GM18508 (cell line): ENCODE data around the gene KIRREL3.

Source experiments
- ATAC-seq: cut with Tn5 transposase; IDR thresholded peaks from one replicate; pipeline ENCODE4 v1.9.1; 2021; ENCODE audit warnings: moderate number of reproducible peaks; ENCODE audit not compliant: insufficient read depth, unreplicated experiment

KIRREL3 gene

DNA sequence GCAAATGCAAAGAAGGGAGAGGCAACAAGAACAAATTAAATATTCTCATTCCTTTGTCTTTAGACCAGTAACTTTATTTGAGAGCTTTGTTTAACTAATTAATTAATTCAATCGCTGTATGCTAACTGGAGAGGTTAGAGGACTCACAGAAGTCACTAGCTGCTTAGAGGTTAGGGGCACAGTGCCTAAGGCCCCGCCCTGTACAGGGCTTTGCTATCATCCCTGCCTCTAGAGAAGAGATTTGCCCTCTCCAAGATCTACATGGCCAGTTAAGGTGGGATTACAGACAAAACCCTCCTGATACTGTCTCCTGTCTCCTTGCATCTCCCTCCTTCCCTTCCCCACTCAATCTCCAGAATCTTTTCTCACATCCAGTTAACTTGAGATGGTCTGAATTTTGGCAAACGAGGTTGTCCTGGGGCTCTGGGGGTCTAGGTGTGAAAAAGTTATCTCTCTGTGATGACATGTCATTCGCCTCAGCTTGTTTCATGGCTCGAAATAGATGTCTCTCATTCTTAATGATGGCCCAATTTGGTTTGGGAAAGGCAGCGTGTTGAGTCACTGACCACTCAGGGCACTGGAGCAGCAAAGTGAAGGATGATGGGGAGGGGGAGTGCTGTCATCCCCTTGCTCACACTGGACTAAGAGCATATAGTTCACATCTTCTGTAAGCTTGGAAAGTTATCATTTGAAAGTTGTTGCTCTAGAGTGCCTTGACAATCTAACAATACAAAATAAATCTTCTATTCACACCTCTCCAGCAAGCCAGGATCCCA is 190.9 kb downstream of the KIRREL3 start:
- ATAC-seq, result no peak

DNA sequence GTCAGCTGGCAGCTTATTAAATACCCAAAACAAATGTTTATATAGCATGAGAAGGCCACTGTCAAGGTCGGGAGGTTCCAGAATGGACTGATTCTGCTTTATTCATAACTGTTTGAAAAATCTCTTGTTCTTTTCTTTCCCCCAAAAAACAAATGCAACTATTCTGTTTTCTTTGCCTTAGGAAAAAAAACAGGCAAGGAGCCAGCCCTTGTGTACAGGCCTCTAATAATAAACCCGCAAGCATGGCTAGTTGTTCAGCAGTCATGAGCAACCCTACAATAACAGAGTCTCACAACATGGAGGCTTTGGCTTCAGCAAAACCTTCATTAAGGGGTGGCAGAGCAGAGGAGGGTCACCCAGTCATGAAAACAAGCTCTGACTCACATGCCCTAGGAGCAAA is 191.7 kb downstream of the KIRREL3 start:
- no peak for ATAC-seq

DNA sequence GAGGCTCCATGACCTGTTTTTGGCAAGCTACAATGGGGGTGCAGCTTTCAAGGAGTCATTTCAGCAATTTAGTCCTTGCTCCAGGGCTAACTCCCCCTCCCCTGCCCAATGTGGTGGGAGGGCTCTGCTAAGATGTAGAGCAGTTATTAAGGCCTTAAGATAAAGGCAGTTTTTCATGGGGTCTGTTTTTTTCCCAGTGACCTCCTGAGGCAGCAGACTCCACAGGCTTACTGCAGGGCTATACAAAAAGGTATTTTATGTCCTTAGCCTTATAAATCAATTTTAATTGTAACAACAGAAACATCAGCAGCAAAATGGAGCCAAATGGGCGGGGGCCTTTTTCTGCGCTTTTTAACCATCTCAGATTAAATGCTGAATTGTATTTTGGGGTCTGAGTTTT is 192.3 kb downstream of the KIRREL3 start:
- ATAC-seq, result no peak

DNA sequence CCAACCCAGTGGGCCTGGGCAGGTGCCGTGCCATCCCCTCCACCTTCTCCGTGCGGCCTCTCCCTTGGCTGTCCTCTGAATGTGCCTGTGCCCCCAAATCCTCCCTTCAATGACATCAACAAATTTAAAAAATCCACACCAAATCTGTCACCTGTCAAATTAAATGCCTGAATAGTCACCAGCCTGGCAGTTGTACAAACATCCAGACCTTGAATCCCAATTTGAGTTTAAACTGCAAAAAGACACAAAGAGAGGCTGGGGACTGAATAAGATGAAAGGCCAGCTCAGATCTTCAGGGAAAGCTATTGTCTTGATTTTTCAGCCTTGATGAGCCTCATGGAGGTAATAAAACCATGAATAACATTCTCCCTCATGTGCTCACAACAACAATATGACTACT is 194.7 kb downstream of the KIRREL3 start:
- ATAC-seq, result no peak

DNA sequence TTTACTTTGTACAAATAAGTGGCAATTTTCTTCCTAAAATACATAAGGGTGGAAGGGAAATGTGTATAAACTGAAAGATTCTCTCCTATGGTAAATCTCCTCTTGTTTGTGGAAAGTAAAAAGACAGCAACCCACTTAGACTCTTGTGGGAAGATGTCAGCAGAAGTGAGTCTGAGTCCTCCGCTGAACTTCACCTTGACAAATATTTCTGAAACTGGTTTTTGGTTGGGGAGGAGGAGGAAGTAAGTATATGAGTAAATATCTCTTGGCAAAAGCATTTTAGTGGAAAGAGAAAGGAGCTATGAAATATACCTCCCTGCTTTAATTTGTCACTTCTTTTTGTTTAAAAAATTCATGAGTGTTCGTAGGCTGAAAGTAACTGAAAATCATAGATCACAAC is 196.2 kb downstream of the KIRREL3 start:
- ATAC-seq, result no peak

DNA sequence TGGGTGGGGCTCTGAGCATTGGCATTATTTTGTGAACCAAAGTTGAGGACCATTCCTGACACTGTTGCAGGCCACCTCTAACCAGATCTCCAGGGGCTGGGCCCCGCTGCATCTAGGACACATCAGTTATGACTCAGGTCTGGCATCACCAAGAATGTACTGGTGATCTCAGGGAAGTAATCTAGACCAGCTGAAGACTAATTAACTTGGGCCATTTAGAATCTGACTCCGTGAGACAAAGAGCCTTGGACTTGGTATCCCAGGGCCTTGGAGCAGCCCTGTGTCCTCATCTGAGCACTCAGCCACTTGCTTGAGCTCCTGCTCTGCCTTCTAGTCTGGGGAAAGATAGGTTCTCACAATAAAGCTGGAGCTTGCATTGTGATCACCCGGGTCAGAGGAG is 200.6 kb downstream of the KIRREL3 start:
- no peak for ATAC-seq

DNA sequence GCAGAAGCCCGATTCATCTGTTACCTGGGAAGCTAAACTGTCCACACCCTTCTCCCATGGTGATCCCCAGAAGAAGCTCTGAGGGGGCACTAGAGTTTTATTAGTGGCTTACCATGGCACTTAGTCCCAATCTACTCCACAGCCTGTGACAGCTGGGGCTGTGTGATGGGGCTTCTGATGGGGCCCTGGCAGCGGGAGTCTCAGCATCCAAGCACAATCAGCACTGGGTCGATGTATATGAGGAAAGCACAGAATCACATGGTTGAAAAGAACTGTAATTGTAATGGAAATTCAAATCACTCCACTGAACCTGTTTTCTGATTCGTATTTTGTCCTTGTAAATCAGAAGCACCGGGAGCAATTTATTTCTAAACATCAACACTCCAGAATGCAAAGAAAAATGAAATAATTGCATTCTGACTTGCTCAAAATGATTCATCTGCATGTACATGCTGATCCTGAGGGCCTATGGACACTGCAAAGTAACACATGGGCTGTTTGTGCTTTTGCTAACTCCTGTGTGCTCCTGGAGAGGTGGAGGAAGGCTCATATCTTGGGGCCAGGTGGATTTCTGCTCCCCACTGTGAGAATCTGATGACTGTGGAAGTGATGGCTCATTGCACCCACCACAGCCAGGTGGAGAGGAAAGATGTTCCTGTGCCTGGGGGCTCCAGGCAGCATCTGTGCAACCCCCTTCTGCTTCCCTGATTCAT is 203.0 kb downstream of the KIRREL3 start:
- ATAC-seq, result no peak

DNA sequence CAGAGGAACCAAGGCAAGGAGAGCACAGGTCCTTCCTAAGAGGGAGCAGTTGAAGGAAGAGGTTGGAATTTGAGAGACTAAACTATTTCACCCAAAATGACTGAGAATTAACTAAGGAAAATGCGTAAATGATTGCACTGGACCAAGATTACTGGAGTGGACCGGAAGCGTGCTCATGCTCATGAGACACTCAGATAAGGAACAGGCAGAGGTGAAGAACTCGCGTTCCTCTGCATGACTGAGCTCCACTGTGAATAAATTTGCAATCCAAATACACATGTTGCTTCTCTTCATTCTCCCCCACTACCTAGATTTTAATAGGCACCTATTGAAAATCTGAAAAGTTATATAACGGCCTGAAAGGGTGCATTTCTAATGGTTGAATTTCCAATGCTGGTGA is 207.0 kb downstream of the KIRREL3 start:
- no peak for ATAC-seq

DNA sequence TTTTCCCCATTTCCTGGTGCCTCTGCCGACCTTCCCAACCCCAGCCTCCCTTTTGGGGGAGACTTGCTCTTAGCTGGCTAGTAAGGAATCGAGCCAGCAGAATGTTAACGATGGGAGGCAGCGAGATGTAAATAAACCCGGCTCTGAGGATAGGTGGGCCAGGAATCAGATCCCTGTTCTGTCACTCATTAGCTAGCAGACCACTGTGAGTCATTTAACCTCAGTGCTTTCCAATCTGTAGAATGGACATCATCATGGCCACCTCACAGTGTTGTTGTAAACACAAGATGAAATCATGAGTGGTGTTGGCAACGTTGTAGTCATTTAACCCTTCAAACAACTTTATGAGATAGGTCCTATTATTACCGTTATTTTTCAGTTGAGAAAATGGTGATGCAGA is 208.6 kb downstream of the KIRREL3 start:
- ATAC-seq, result no peak

DNA sequence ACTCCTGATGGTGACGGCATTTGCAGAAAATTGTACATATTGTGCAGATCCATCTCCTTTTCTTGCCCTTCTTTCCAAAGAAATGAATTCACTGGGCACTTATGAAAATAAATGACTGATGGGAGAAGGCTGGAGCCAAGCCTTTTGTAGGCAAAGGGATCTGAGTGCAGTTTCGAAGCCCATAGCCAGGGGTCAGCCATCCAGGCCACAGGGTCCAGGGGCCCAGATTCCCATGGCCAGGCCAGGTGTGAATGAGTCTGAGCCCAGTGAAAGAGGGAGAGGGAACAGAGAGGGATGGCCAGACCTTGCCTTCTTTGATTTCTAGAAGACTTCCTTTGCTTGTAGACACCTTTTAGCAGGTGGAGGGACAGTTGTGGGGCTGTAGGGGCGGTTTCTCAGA is 209.1 kb downstream of the KIRREL3 start:
- no peak for ATAC-seq

DNA sequence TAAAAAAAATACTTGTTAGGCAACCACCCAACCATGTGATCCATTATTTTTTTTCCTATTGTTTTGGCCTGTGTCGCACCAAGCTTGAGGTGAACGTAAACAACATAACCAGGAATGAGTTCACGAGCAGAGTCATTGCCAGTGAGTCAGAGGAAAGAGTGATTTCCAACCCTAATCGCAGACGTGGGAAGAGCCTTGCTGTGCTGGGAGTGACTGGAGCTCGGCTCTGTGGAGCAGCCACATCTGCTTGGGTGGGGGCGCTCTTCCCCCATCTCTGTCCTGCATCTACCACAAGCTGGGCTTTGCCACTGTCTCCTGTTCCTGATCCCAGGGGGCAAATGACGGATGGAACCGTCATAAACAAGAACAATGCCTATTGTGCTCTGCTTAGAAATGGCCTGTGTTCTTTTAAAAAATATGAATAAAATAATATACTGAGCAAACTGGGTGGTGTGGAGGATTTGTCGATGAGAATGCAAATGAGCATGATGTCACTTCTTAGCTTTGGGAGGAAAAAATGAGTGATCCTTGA is 210.0 kb downstream of the KIRREL3 start:
- no peak for ATAC-seq

DNA sequence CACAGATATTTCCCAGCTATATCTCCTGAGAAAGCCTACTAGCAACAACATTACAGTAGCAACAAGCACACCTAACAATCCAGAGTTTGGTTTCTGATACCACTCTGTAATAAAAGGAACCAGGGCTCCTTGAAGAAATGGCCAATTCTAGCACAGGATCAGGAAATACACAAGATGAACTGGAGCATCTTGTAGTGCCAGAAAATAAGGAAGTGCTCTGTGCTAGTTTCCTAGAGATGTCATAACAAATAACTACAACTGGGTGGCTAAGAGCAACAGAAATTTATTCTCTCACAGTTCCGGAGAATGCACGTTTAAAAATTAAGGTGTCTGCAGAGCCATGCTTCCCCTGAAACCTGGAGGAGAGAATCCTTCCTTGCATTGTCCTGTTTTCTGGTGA is 217.8 kb downstream of the KIRREL3 start:
- no peak for ATAC-seq

DNA sequence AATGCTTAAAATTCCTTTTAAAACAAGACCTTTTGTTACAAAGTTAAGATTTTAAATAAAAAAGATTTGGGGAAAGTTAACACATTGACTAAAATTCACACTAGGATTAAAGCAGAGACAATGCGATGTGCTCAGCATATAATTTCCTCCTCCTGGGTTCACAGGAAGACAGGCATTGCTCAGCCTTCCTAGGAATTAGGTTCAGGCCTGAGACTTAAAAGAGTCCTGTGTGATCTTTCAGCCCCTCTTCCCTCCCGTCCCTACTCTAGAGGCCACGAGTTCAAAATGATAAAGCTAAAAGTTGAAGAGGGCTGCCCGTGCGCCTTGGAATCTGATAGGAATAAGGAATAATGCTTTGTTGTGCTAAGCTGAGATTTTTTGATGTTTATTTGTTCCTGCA is 218.6 kb downstream of the KIRREL3 start:
- ATAC-seq, result no peak

DNA sequence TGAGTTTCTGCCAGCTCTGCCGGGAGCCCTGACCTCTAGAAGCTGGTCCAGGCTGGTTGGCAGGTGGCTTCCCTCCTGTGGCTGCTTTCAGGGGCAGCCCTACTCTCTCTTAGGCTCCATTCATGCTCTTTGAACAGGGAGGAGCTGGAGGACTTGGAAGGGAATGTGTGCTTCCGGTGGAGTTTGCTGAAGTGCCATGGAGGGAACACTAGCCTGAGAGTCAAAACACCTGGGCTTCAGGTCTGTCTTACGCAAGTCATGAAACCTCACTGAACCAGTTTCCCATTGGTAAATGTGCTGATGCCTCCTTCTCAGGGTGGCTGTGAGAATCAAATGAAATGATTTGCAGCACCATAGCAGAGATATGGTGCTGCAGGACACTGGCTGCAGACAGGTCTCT is 224.5 kb downstream of the KIRREL3 start:
- no peak for ATAC-seq

DNA sequence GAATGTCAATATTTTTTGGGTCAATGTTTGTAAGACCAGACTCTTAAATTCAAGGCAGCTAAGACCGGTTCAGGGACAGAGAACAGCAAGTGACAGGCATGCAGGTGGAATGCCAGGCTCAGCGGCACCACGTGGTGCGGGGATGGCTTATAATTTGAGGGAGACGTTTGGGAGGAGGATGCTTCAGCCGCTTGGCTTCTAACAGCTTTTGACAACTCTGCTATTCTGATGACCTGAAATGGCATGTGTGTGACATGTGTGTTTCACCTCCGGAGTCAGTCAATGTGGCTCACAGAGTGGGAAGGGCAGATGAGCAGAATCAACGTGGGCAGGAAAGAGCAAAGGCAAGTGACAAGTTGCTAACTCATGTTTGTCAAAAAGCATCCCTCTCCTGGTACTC is 228.3 kb downstream of the KIRREL3 start:
- no peak for ATAC-seq

DNA sequence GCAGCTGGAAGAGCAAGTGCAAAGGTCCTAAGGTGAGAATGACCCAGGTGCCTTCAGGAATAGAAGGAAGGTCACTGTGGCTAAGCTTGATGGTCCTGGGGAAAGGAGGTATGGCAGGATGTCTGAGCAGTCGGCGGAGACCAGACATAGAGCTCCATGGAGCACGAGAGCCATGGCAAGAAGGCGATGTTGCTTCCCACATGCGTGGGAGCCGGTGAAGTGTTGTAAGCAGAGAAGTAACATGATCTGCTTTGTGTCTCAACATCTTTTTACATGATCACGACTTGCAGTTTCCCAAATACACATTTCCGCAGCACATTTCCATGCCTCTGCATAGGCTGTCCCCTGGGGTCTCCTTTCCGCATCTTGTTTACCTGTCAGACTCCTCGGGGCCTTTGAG is 231.9 kb downstream of the KIRREL3 start:
- ATAC-seq, result no peak

DNA sequence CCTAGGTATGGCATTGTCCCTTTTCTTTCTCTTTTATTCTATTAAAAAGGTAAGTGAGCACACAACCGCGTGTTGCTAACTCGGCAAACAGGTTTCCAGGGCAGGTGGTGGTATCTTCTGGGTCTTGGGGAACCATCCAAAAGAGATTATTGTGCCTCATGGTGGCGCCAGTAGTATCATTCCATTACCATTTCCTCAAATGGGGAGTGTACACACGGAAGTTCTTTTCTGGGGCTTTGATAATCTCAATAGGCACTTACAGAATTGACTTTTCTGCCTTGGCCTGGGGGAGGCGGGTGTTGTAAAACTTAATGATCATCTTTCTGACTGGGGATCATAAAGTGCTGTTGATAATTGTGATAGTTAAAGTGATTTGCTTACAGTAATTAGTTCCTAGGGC is 234.1 kb downstream of the KIRREL3 start:
- no peak for ATAC-seq

DNA sequence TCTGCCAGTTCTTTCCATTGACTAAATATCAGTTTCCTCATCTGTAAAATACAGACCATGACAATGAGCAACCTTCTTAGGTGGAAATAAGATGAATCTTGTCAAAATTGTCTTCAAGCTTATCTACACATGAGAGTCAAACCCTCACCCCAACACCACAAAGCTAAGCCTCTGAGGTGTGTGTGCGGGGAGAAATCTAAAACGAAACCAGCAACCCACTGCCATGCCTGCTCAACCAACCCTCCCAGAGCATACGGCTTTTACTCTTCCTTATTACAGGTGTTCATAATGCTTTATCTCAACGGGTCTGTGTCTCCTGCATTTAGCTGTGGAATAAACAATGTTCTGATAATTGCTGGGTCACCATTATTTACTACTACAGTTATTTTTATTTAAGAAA is 235.4 kb downstream of the KIRREL3 start:
- no peak for ATAC-seq

DNA sequence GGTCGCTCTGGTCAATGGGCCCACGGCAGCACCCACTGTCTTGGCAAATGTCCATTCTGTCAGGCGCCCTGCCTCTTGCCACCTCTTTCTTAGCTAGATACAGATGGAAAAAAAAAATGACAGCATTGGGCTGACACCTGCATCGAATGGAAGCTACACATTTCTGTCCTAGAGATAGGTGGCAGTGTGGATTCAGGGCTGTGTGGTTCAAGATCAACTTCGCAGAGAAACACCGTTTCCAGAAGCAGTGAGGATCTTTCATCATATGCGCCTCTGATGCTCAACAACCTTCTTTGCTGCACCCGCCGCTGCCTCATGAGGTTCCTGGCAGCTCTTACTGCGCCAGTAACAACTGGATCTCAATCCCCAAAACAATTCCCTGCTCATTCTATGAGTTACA is 236.3 kb downstream of the KIRREL3 start:
- no peak for ATAC-seq

DNA sequence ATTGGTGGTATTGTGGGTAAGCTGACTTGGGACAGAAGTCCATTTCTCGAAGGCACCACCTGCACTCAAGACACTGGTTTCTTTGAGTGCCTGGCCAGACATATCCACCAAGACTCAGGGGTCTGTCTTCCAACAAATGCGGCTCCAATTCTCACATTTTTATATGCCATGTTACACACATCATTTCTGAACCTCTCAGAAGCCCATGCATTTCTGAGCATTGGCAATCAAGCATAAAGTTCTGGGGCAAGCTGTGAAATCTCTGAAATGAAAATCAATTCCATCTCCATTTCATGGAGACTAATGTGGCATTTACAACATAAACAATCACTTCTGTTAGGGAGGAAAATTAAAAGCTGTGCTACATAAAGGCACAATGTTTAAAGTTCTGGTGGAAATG is 243.7 kb downstream of the KIRREL3 start:
- no peak for ATAC-seq

DNA sequence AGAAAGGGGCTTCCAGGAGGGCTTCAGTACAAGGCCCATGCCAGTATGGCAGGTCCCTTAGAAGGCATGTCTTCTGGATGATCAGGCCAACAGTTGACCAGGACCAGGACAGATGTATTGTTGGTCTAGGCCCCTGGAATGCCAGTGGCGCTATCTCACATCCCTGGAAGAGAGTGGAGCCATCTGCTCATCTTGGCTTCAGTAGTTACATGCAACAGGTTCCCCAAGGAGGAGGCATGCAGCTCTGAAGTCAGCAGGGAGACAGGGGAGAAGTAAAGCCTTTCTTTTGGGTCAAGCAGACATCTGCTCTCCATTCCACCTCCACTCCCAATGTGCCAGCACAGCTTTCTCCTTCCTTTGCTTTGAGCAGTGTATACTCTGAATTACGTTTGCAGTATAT is 244.1 kb downstream of the KIRREL3 start:
- no peak for ATAC-seq

DNA sequence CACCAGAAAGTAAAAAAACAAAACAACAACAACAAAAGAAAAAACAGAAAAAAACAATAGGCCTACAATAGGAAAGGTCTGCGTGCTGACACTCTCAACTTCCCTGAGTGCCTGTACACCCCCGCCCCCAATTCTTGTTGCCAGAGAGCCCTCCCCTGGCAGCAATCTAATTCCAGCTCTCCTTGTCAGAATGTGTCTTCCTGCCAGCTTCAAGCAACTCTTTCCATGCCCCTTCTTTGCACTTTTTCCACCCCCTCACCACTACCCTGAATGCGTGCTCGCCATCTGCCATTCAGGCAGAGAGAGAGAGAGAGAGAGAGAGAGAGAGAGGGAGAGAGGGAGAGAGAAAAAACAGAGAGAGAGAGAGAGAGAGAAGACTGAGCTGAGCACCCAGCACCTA is 245.0 kb downstream of the KIRREL3 start:
- no peak for ATAC-seq
